MV-4-11 (cell line): ENCODE results near the gene ALG3.
A peak's percentile ranks its signal among the peaks of the same experiment; 100 is the strongest.
"Not testable (repeated sequence)": the region's sequence is repeated elsewhere in the genome, so short reads cannot be mapped to it uniquely, and the experiment has no call there.

Experiments used
- DNase-seq: peaks from one replicate; lab custom pipeline; 2025; lab: John Stamatoyannopoulos, UW

The ALG3 gene

DNA sequence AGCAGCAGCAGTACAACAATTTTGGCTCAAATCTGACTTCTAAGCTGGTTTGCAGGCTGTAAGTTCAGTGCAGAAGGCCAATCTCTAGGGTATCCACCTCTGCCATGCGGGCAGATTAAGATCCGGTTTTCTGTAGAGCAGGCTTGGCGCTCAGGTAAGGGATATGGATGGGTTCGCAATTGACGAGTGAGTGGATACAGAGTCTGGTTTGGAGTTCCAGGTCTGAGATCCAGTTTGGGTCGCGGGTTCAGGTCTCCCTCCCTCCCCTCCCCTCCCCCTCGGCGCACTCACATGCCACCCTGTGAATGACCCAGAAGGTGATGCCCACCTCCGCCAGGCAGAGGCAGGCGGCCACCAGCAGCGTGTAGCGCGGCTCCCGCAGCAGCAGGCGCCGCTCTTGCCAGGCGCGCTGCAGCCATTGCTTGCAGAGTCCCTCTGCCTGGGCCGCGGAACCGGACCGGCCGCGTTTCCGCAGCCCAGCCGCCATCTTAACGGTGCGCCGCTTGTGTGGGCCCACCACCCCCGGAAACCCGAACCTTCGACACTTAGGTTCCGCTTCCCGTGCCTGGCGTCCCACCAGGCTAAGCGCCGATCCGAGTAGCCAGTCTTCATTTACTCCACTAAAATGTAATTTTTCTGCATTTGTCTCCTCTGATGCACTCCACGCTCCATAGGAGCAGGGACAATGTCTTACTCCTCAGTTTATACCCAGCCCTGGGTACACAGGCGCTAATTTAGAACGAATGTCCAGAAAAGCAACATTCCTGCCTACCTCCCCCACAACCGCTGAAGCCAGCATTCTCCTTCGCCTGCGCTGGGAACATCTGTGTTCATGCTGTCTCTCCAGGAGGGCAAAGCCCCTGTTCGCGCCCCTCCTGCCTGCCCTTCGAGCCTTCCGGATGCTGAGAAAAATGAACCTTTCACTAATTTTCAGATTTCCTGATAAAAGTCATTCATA is at the start of gene ALG3:
ALG3 (minus strand) TSS at position 509 of the 958 bp plus-strand sequence; CDS start at position 487, 22 bp downstream.
- peak; percentile 76 for DNase-seq

DNA sequence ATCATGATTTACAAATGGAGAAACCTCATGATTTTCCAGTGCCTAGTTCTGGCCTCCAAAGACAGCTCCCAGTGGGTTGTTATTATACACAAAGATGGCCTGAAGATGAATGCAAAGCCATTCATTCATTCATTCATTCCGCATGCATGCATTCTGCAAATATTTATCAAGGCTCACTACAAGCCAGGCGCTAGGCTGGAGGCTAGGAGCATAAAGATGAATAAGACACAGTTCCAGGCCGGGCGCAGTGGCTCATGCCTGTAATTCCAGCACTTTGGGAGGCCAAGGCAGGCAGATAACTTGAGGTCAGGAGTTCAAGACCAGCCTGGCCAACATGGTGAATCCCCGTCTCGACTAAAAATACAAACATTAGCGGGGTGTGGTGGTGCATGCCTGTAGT is 47.9 kb upstream of the ALG3 start:
- no peak for DNase-seq

DNA sequence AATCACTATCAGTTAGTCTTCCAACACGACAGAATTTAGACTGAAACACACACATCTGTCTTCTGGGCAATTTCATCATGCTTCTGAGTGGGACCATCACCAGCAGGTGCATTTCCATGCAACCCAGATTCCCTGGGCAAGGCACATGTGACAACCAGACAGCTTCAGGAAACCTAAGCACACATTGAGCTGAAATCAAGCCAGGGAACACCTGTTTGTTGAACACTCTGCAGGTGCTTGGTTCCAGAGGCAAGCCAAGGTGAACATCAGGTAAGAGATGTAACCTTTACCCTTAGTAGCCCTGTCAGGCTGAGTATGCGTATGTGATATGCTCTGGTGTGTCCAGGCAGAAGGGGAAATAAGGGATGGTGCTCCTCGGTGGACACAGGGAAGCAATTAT is 47.0 kb upstream of the ALG3 start:
- DNase-seq = no peak

- DNase-seq = no peak
Measured at GRCh38 chr3:184291738-184292445, 43.1 kb upstream of the ALG3 start.

GRCh38 chr3:184291044-184291737 is 42.4 kb upstream of the ALG3 start:
- no peak for DNase-seq

GRCh38 chr3:184290331-184290730 is 41.6 kb upstream of the ALG3 start:
- no peak for DNase-seq

DNA sequence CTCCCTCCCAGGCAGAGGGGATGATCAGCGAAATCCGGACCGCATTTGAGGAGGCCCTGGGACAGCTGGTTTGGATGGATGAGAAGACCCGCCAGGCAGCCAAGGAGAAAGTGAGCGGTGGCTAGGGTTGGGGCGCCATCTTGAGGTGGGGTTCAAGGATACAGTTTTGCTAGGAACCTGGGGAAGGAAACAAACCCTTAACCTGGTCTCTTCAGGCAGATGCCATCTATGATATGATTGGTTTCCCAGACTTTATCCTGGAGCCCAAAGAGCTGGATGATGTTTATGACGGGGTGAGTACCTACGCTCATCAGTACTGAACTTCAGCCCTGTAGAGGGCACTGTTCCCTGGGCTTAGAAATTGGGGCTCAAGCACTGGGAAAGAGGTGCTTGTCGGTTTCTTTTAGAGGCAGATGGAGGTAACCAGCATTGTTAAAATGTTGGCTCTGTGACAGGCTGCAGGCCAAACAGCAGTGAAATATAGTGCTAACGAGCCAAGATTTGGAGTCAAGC is 40.7 kb upstream of the ALG3 start:
- DNase-seq = peak; percentile 33

DNA sequence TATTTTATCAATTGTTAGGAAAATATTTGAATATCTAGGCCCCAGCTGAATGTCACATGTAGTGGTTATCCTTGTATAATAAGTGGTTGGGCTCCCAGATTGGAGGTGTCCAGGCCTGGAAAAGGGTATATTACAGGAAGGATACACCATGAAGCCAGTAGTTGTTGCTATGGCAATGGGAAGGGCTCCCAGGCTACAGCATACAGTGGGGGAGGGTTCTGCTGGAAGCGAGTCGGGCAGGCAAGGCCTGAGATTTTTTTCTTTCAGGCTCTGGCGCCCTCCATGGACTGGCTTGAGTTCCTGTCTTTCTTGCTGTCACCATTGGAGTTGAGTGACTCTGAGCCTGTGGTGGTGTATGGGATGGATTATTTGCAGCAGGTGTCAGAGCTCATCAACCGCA is 35.9 kb upstream of the ALG3 start:
- peak; percentile 49 for DNase-seq

DNA sequence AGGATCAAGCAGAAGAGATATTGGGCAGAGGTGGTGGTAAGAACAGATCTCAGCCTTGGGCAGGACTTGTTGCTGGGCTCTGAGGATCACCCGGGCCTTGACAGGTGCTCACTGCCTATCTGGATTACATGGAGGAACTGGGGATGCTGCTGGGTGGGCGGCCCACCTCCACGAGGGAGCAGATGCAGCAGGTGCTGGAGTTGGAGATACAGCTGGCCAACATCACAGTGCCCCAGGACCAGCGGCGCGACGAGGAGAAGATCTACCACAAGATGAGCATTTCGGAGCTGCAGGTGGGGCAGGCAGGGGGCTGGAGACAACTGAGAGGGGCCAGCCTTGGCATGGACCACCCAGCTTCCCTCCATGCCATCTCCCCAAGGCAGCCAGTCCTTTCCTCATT is 34.9 kb upstream of the ALG3 start:
- DNase-seq = no peak

DNA sequence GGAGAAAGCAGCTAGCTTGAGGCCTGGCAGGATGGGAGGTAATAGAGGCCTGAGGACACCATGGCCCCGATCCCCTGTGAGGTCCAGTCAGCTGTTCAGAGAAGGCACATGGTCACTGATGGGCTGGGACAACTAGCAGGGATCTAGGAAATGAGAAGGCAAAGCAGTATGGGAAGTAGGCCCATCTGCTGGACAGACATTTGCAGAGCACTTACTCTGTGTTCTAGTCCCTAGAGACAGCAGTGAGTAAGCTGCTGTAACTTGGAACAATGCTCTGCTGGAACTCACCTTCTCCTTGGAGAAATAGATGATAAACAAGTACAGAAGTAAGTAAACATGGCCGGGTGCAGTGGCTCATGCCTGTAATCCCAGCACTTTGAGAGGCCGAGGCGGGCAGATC is 34.2 kb upstream of the ALG3 start:
- DNase-seq = no peak

DNA sequence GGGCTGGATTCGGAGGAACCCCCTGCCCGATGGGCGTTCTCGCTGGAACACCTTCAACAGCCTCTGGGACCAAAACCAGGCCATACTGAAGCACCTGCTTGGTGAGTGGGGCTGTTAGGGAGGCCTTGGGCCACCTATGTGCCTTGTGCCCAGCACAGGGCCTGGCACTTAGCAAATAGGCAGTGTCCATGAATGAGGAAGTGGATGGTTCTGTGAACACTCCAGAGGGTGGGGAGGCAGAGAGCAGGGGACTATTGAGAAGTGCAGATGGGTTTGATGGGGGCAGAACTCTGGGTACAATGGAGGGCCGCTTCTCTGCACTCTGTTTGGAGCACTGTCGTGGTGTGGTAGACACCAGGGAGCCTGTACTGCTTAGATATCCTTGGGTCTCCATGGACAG is 28.6 kb upstream of the ALG3 start:
- DNase-seq = no peak

GRCh38 chr3:184275961-184276910 is 27.5 kb upstream of the ALG3 start, which contains the start of gene ECE2:
Gene ECE2 (plus strand): TSS chr3:184276022. CDS start chr3:184276154, 132 bp downstream.
- DNase-seq = no peak

DNA sequence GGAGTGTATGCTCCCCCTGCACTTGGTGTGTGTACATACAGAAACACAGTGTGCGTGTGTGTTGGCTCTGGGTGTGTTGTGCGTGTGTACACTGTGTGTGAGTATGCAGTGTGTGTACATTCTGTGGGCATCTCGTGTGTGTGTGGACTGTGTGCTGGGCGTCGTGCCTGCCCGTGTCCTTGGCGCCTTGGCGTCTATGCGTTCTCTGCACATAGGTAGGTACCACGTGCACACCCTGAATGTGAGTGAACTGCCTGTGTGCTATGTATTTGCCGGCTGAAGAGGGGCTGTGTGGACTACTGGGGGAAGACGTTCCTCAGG is 26.6 kb upstream of the ALG3 start:
- DNase-seq = no peak

GRCh38 chr3:184272269-184272668 is 23.5 kb upstream of the ALG3 start:
- DNase-seq = no peak

GRCh38 chr3:184267249-184267648 is 18.5 kb upstream of the ALG3 start:
- not testable (repeated sequence) for DNase-seq

DNA sequence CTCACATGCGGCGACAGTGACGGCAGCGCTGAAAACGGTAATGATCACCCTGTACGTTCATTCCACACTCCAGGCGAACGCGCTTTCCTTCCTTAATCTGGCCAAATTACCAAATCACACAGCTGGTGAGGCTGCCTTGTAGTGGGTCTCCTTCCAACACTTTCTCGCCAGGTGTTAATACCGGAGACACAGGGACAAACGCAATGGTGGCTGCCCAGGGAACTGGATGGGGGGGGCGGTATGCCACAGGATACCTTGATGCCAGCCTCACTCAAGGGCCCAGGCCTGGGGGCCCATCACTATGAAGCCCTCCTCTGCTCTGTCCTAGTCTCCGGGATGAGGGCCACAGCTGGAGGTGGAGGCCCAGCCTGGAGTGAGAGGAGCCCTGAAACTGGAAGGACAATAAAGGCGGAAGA is 14.0 kb upstream of the ALG3 start:
- no peak for DNase-seq

DNA sequence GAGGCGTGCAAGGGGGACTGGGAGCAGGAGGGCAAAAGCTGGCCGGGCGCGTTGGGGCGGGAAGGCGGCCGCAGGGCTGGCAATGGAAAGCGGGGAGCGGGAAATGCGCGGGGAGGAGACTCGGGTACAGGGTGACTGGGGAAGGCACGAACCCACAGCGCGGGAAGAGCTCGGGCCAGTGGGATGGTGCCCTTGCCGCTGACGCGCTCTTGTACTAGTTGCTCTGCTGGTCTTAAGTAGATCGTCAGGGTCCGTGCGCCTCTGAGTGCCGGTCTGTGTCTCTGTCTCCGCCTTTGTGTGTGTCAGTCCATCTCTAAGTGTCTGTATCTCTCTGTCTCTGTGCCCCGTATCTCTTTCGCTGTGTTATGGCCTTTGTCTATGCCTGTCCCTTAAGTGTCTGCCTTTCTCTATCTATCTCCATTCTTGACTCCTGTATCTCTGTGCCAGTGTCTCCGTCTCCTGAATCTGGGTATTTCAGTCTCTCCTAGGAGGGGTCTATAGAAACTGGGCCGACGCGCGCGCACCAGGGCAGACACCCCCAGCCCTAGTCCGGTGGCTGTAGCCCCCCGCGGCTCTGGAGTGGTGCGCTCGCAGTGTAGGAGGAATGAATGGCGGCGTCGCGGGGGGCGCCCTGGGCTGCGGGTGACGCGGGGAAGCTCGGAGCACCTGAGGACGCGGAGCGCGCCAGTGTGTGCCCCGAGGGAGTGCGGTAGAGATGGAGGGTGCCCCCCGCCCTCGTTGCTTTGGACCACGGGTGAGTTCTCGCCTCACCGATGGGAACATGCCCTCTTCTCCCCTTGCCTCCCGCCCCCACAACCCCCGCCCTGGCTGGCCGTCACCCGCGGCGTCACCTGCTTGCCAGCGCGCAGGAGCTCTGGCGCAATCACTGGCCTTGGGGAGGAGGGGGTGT is 13.3 kb upstream of the ALG3 start:
- DNase-seq = no peak

- DNase-seq = peak; percentile 34
Measured at GRCh38 chr3:184261270-184261853, 12.6 kb upstream of the ALG3 start, which contains the start of gene CAMK2N2. Gene CAMK2N2 (minus strand): TSS chr3:184261553. CDS start chr3:184261285, 268 bp downstream.

DNA sequence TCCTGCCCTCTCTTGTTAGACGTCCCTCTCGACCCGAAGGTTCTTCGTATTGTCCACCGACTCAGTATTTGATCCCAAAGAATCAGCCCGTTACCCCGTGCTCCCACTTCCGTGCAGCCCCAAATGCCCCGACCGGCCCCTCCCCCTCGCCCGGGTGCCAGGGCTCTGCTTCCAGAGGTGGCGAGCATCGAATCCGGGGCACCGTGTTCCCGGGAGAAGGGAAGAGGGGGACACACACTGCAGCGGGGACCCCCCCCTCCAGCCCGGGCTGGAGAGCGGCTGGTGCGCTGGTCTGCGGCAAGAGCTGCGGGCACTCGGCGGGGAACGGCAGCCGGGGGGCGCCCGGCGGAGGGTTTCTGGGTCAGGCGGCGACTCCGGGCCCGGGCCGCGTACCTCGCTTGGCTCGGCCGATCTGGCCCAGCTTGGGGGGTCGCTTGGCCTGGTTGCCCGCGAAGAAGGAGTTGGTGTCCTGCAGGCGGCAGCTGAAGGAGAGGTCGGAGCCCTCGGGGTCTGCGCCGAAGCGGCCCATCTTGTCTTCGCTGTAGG is 12.0 kb upstream of the ALG3 start:
- DNase-seq = no peak
